CD14-positive monocyte (primary cell): ENCODE data around the gene LRP6. TPM values are rescaled to one million over a fixed set of nuclear protein-coding genes. Genes with fewer than 3 reads are reported as not detected.
A peak's percentile ranks its signal among the peaks of the same experiment; 100 is the strongest.

Experiments used
- DNase-seq, 3 donors: peaks; one replicate each; pipeline ENCODE4 v3.0.0-alpha.2; 2011 to 2022
- H2AFZ ChIP-seq: 2 replicates; pipeline ENCODE4 v1.6.0; 2012; ENCODE audit warnings: mild to moderate bottlenecking, low read depth, low read length, inconsistent platforms; ENCODE audit not compliant: insufficient read depth, poor library complexity, severe bottlenecking
- H3K27ac ChIP-seq, 2 donors: 1 replicate in 1 of 2; 2 replicates in 1 of 2; pipeline ENCODE4 v1.5.1; 2012 to 2013; ENCODE audit warnings: low read length in 2 of 2, control low read depth in 1 of 2, inconsistent platforms in 1 of 2, low read depth in 1 of 2, mild to moderate bottlenecking in 1 of 2
- H3K27me3 ChIP-seq, 2 donors: one replicate each; pipeline versions ENCODE4 v1.6.0 to v1.6.1; 2011 to 2013; ENCODE audit warnings: low read length in 2 of 2; ENCODE audit not compliant: control insufficient read depth in 2 of 2, insufficient read depth in 2 of 2
- H3K36me3 ChIP-seq, 2 donors: replicated peaks in 1 of 2; 1 replicate in 1 of 2; 2 replicates in 1 of 2; pipeline versions ENCODE4 v1.5.1 to v1.6.1; 2012 to 2013; ENCODE audit warnings: low read length in 2 of 2, control low read depth in 1 of 2, inconsistent platforms in 1 of 2, mild to moderate bottlenecking in 1 of 2; ENCODE audit not compliant: insufficient read depth in 2 of 2, control insufficient read depth in 1 of 2
- H3K4me1 ChIP-seq, 2 donors: 1 replicate in 1 of 2; 2 replicates in 1 of 2; pipeline versions ENCODE4 v1.5.1 to v1.6.1; 2012 to 2013; ENCODE audit warnings: low read length in 2 of 2, control low read depth in 1 of 2, inconsistent platforms in 1 of 2, mild to moderate bottlenecking in 1 of 2, moderate library complexity in 1 of 2; ENCODE audit not compliant: insufficient read depth in 2 of 2, control insufficient read depth in 1 of 2
- H3K4me2 ChIP-seq: replicated peaks from 2 replicates; pipeline ENCODE3; 2012; ENCODE audit warnings: low read length, moderate library complexity, mild to moderate bottlenecking; ENCODE audit not compliant: poor library complexity, severe bottlenecking; ENCODE audit errors: extremely low read depth
- H3K4me3 ChIP-seq, 3 experiments: fragments of 200-600 bp in 1 of 3; sonication (generic) in 1 of 3; replicated peaks in 1 of 3; 1 replicate in 2 of 3; 2 replicates in 1 of 3; pipeline ENCODE4 v1.5.1; 2011 to 2013; ENCODE audit warnings: low read length in 3 of 3, mild to moderate bottlenecking in 3 of 3, control low read depth in 2 of 3, low read depth in 2 of 3, inconsistent platforms in 1 of 3, moderate library complexity in 1 of 3
- H3K79me2 ChIP-seq: 2 replicates; pipeline ENCODE4 v1.6.0; 2012; ENCODE audit warnings: mild to moderate bottlenecking, control low read depth, inconsistent platforms, low read length, moderate library complexity; ENCODE audit not compliant: insufficient read depth
- H3K9ac ChIP-seq: 2 replicates; pipeline ENCODE4 v1.6.0; 2017; ENCODE audit warnings: low read length, mild to moderate bottlenecking; ENCODE audit not compliant: insufficient read depth, poor library complexity, severe bottlenecking
- H3K9me3 ChIP-seq, 2 donors: replicated peaks in 1 of 2; 1 replicate in 1 of 2; 2 replicates in 1 of 2; pipeline versions ENCODE4 v1.5.1 to v1.6.1; 2012 to 2013; ENCODE audit warnings: low read length in 2 of 2, control low read depth in 1 of 2; ENCODE audit not compliant: control insufficient read depth in 1 of 2, insufficient read depth in 1 of 2
- H4K20me1 ChIP-seq: 2 replicates; pipeline ENCODE4 v1.6.0; 2012; ENCODE audit warnings: mild to moderate bottlenecking, low read length, control low read depth, moderate library complexity; ENCODE audit not compliant: insufficient read depth
- H3K27ac Mint-ChIP-seq, 7 donors: one replicate each; pipeline ENCODE4 v1.8.0; 2020; ENCODE audit warnings: mild to moderate bottlenecking in 7 of 7, mixed read lengths in 7 of 7, moderate library complexity in 6 of 7, inconsistent platforms in 2 of 7
- H3K27me3 Mint-ChIP-seq, 3 donors: one replicate each; pipeline ENCODE4 v1.8.0; 2021 to 2022; ENCODE audit warnings: low read depth in 3 of 3, mild to moderate bottlenecking in 3 of 3, mixed read lengths in 3 of 3, moderate library complexity in 3 of 3, inconsistent platforms in 1 of 3
- H3K36me3 Mint-ChIP-seq, 2 donors: one replicate each; pipeline ENCODE4 v1.8.0; 2020; ENCODE audit warnings: mixed read lengths in 2 of 2, inconsistent platforms in 1 of 2, mild to moderate bottlenecking in 1 of 2
- H3K4me1 Mint-ChIP-seq: one replicate; pipeline ENCODE4 v1.8.0; 2020; ENCODE audit warnings: mild to moderate bottlenecking, mixed read lengths
- H3K4me3 Mint-ChIP-seq, 2 donors: one replicate each; pipeline ENCODE4 v1.8.0; 2020; ENCODE audit warnings: mild to moderate bottlenecking in 2 of 2, mixed read lengths in 2 of 2, moderate library complexity in 1 of 2
- H3K9me3 Mint-ChIP-seq, 7 donors: one replicate each; pipeline ENCODE4 v1.8.0; 2020 to 2022; ENCODE audit warnings: mixed read lengths in 7 of 7, mild to moderate bottlenecking in 6 of 7, moderate library complexity in 6 of 7, inconsistent platforms in 2 of 7
- CTCF ChIP-seq: fragments of 200-600 bp; IDR thresholded peaks from one replicate; pipeline ENCODE4 v1.8.0; 2022; ENCODE audit warnings: antibody characterized with exemption, mild to moderate bottlenecking
- WGBS: methylation state at CpG from one replicate; pipeline ENCODE4 v1.1.5; 2013; ENCODE audit warnings: missing lambda C conversion rate; ENCODE audit not compliant: insufficient coverage; 5-methylcytosine and 5-hydroxymethylcytosine counted together
- intact Hi-C, 2 donors: fragments of 100-400 bp; cut with micrococcal nuclease; formaldehyde crosslinking; loops; one replicate each; pipeline versions ENCODE4 v1.15.0 to v1.15.1; 2023
- polyA plus RNA-seq, 3 donors: library from polyadenylated mRNA; depleted of rRNA in 1 of 3; unstranded in 2 of 3; stranded (reverse) in 1 of 3; fragments of 300-500 nt in 2 of 3; fragments of >200 nt in 1 of 3; fragmentation: Illumina TruSeq in 2 of 3; gene quantifications; 1 replicate in 2 of 3; 2 replicates in 1 of 3; pipeline ENCODE4 v1.2.3, GENCODE V29; 2012 to 2021

LRP6 gene
- polyA plus RNA-seq, 3 donors = 0.08 TPM; not detected in 2

GRCh38 chr12:12086973-12087692 lies 179.7 kb downstream of the LRP6 start:
- no peaks in the 10 kb centered on the region for H3K4me1 ChIP-seq
- no peaks in the 10 kb centered on the region for H3K4me1 Mint-ChIP-seq
- no peaks in the 10 kb centered on the region for H3K27me3 ChIP-seq
- DNase-seq = no peak
- H3K27ac ChIP-seq = no peak overlapping the region
- intact Hi-C loops = no loop called here
- WGBS = 99% methylated on average over 7 of the region's 9 CpGs
- no peaks in the 10 kb centered on the region for H3K9me3 ChIP-seq
- no peaks in the 10 kb centered on the region for H3K36me3 Mint-ChIP-seq
- no peak overlapping the region for H3K4me2 ChIP-seq
- H2AFZ ChIP-seq = no peak overlapping the region
- H3K9ac ChIP-seq = no peak overlapping the region
- H3K27ac Mint-ChIP-seq = peak overlapping the region in 1 of 7 donors; percentile 57
- H3K4me3 Mint-ChIP-seq = no peak overlapping the region
- H3K79me2 ChIP-seq = no peaks in the 10 kb centered on the region
- no peaks in the 10 kb centered on the region for H3K36me3 ChIP-seq
- H3K27me3 Mint-ChIP-seq = peaks cover 0 to 10% (median 2%) of the 10 kb centered on the region in 3 donors
- peaks cover 0 to 2% (median 0%) of the 10 kb centered on the region in 7 donors for H3K9me3 Mint-ChIP-seq
- H3K4me3 ChIP-seq = no peak overlapping the region
- no peaks in the 10 kb centered on the region for H4K20me1 ChIP-seq
- no peak for TF ChIP-seq CTCF

GRCh38 chr12:12086362-12086761 lies 180.5 kb downstream of the LRP6 start:
- Histone ChIP-seq H3K4me3 (no peak overlapping the region), H3K27me3 (no peaks in the 10 kb centered on the region), H3K27ac (no peak overlapping the region), H2AFZ (no peak overlapping the region), H3K4me1 (no peaks in the 10 kb centered on the region), H3K9me3 (no peaks in the 10 kb centered on the region), H3K9ac (no peak overlapping the region), H3K36me3 (no peaks in the 10 kb centered on the region), H3K79me2 (no peaks in the 10 kb centered on the region), H3K4me2 (no peak overlapping the region), H4K20me1 (no peaks in the 10 kb centered on the region)
- 100% methylated on average over 2 of the region's 5 CpGs for whole genome bisulfite sequencing
- intact Hi-C loops = no loop called here
- no peaks in the 10 kb centered on the region for H3K9me3 Mint-ChIP-seq
- no peak overlapping the region for H3K27ac Mint-ChIP-seq
- no peak for DNase-seq
- no peaks in the 10 kb centered on the region for H3K4me1 Mint-ChIP-seq
- no peaks in the 10 kb centered on the region for H3K36me3 Mint-ChIP-seq
- H3K4me3 Mint-ChIP-seq = no peak overlapping the region
- peaks cover 0 to 8% (median 2%) of the 10 kb centered on the region in 3 donors for H3K27me3 Mint-ChIP-seq
- TF ChIP-seq CTCF = no peak
